ENCODE measurements around the gene ABHD3.
"Not testable (repeated sequence)": the region's sequence is repeated elsewhere in the genome, so short reads cannot be mapped to it uniquely, and the experiment has no call there.

Gene ABHD3

GRCh38 chr18:21703241-21703820 is 1.2 kb downstream of the ABHD3 start:
- no peak for DNase-seq (ENCODE audit: low read depth in 2 of 2)

GRCh38 chr18:21702602-21703001 is 2.0 kb downstream of the ABHD3 start:
- DNase-seq (ENCODE audit: low read depth in 2 of 2), result no peak

GRCh38 chr18:21701621-21702020 is 3.0 kb downstream of the ABHD3 start:
- DNase-seq (ENCODE audit: low read depth in 2 of 2), result no peak

- DNase-seq (ENCODE audit: low read depth in 2 of 2), result no peak
These were observed 4.0 kb downstream of the ABHD3 start for GRCh38 chr18:21700528-21701075.

GRCh38 chr18:21693322-21693721 is 11.3 kb downstream of the ABHD3 start:
- DNase-seq (ENCODE audit: low read depth in 2 of 2), result no peak

- no peak for DNase-seq (ENCODE audit: low read depth in 2 of 2)
These were observed 14.8 kb downstream of the ABHD3 start for GRCh38 chr18:21689736-21690135.

GRCh38 chr18:21686282-21687105 is 18.1 kb downstream of the ABHD3 start:
- no peak for DNase-seq (ENCODE audit: low read depth in 2 of 2)

GRCh38 chr18:21685556-21685981 is 19.0 kb downstream of the ABHD3 start:
- not testable (repeated sequence) for DNase-seq (ENCODE audit: low read depth in 2 of 2)

- no peak for DNase-seq (ENCODE audit: low read depth in 2 of 2)
These were observed 19.8 kb downstream of the ABHD3 start for GRCh38 chr18:21684731-21685130.

GRCh38 chr18:21682371-21683051 is 22.1 kb downstream of the ABHD3 start:
- no peak for DNase-seq (ENCODE audit: low read depth in 2 of 2)

- DNase-seq (ENCODE audit: low read depth in 2 of 2), result no peak
These were observed 24.4 kb downstream of the ABHD3 start for GRCh38 chr18:21680161-21680560.

- DNase-seq (ENCODE audit: low read depth in 2 of 2), result no peak
These were observed 25.7 kb downstream of the ABHD3 start for GRCh38 chr18:21678859-21679258.

- DNase-seq (ENCODE audit: low read depth in 2 of 2), result not testable (repeated sequence)
These were observed 29.2 kb downstream of the ABHD3 start for GRCh38 chr18:21675354-21675753.

- DNase-seq (ENCODE audit: low read depth in 2 of 2), result no peak
These were observed 31.9 kb downstream of the ABHD3 start for GRCh38 chr18:21672521-21673267.

- DNase-seq (ENCODE audit: low read depth in 2 of 2), result no peak
These were observed 34.8 kb downstream of the ABHD3 start for GRCh38 chr18:21669736-21670285.

GRCh38 chr18:21664069-21664468 is 40.5 kb downstream of the ABHD3 start:
- DNase-seq (ENCODE audit: low read depth in 2 of 2), result no peak

GRCh38 chr18:21663578-21663977 is 41.0 kb downstream of the ABHD3 start:
- no peak for DNase-seq (ENCODE audit: low read depth in 2 of 2)

- no peak for DNase-seq (ENCODE audit: low read depth in 2 of 2)
These were observed 42.0 kb downstream of the ABHD3 start for GRCh38 chr18:21662581-21662980.

GRCh38 chr18:21660078-21660477 is 44.5 kb downstream of the ABHD3 start:
- DNase-seq (ENCODE audit: low read depth in 2 of 2), result no peak

- no peak for DNase-seq (ENCODE audit: low read depth in 2 of 2)
These were observed 48.2 kb downstream of the ABHD3 start for GRCh38 chr18:21656402-21656801.

GRCh38 chr18:21653361-21653760 is 51.2 kb downstream of the ABHD3 start:
- DNase-seq (ENCODE audit: low read depth in 2 of 2), result no peak

Measured in stimulated activated CD4-positive, alpha-beta T cell treated with anti-CD3 and anti-CD28 coated beads, Interleukin-1b, Interleukin-23, amount 100 ng/mL, for 1 hour (primary cell).